GM18520 (cell line): ENCODE data around the gene IL4R.
"Not testable (repeated sequence)": the region's sequence is repeated elsewhere in the genome, so short reads cannot be mapped to it uniquely, and the experiment has no call there.

Source experiments
- ATAC-seq: cut with Tn5 transposase; IDR thresholded peaks from one replicate; pipeline ENCODE4 v1.9.1; 2021; ENCODE audit not compliant: unreplicated experiment

The IL4R gene

GRCh38 chr16:27377666-27378485 lies 64.1 kb downstream of the IL4R start:
- no peak for ATAC-seq

GRCh38 chr16:27378871-27379481 lies 65.2 kb downstream of the IL4R start:
- ATAC-seq: no peak

DNA sequence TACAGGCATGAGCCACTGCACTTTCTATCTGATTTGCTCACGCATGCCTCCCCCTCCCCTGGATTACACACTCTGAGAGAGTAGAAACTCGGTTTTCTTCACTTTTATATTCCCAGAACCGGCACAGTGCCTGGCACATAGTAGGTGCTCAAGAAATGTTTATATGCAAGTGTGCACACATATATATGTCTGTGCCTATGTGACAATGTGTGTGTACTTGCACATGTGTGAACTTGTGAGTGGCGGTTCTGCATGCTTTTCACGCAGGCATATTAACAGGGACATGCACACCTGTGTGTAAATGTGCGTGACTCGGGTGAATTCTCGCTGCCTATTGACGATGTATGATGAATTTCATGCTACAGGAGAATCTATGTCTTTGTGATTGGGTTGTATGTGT lies 66.1 kb downstream of the IL4R start:
- ATAC-seq: no peak

DNA sequence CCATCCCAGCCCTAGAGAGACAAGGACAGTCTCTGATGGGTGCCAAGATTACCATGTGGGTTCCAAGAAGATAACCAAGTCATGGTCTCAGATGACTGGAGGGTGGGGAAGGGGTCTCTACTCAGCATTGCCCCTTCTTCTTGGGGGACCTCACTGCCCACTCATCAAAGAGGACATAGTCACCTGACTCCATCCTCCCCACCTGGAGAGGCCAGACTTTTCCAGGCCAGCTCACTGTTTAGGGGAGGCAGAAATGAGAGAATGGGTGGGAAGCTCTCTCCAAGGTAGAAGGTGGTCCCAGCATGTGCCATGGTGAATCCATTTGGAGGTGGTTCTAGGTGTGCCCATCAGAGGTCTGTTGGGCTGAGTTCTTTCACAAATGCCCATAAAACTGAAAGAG lies 67.5 kb downstream of the IL4R start:
- no peak for ATAC-seq

- no peak for ATAC-seq
These were observed 68.4 kb downstream of the IL4R start for GRCh38 chr16:27381974-27382855.

- ATAC-seq: no peak
These were observed 69.9 kb downstream of the IL4R start for GRCh38 chr16:27383556-27384243.

GRCh38 chr16:27384425-27384824 lies 70.7 kb downstream of the IL4R start:
- no peak for ATAC-seq

GRCh38 chr16:27385398-27385797 lies 71.6 kb downstream of the IL4R start:
- no peak for ATAC-seq

GRCh38 chr16:27386674-27387073 lies 72.9 kb downstream of the IL4R start:
- no peak for ATAC-seq

GRCh38 chr16:27387724-27388123 lies 74.0 kb downstream of the IL4R start:
- peak; percentile 92 for ATAC-seq

DNA sequence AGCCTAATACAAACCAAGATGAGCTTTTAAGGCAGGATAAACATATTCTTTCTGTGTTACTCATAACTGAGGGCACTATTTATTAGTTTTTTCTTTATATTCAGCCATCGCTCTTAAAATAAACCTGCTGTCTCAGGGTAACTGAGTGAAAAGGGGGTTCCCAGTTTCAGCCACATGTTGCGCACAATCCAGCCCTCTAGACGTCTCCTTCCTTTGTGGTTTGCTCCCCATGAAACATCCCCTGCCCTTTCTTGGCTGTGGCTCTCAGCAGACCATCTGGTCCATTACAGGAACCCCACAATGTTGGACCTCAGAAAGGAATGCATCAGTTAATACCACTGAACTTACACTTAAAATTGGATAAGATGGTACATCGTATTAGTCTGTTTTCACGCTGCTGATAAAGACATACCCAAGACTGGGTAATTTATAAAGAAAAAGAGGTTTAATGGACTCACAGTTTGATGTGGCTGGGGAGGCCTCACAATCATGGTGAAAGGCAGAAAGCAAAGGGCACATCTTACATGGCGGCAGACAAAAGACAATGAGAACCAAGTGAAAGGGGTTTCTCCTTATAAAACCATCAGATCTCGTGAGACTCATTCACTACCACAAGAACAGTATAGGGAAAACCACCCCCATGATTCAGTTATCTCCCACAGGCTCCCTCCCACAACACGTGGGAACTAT lies 75.6 kb downstream of the IL4R start:
- ATAC-seq: no peak

GRCh38 chr16:27390151-27390550 lies 76.4 kb downstream of the IL4R start:
- ATAC-seq: no peak

GRCh38 chr16:27392671-27393070 lies 78.9 kb downstream of the IL4R start:
- ATAC-seq: no peak

- ATAC-seq: no peak
These were observed 80.7 kb downstream of the IL4R start for GRCh38 chr16:27394516-27394915.

DNA sequence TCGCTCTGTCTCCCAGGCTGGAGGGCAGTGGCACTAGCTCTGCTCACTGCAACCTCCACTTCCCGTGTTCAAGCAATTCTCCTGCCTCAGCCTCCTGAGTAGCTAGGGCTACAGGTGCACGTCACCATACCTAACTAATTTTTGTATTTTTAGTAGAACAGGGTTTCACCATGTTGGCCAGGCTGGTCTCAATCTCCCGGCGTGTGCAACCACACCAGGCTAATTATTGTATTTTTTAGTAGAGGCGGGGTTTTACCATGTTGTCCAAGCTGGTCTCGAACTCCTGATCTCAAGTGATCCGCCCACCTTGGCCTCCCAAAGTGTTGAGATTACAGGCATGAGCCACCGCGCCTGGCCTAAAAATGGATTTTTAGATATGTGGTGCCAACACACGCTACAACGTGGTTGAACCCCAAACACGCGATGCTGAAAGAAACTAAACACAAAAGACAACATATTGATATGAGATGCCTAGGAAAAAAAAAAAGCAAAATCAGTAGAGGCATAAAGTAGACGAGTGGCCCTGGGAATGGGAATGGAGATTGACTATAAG lies 84.6 kb downstream of the IL4R start:
- not testable (repeated sequence) for ATAC-seq

DNA sequence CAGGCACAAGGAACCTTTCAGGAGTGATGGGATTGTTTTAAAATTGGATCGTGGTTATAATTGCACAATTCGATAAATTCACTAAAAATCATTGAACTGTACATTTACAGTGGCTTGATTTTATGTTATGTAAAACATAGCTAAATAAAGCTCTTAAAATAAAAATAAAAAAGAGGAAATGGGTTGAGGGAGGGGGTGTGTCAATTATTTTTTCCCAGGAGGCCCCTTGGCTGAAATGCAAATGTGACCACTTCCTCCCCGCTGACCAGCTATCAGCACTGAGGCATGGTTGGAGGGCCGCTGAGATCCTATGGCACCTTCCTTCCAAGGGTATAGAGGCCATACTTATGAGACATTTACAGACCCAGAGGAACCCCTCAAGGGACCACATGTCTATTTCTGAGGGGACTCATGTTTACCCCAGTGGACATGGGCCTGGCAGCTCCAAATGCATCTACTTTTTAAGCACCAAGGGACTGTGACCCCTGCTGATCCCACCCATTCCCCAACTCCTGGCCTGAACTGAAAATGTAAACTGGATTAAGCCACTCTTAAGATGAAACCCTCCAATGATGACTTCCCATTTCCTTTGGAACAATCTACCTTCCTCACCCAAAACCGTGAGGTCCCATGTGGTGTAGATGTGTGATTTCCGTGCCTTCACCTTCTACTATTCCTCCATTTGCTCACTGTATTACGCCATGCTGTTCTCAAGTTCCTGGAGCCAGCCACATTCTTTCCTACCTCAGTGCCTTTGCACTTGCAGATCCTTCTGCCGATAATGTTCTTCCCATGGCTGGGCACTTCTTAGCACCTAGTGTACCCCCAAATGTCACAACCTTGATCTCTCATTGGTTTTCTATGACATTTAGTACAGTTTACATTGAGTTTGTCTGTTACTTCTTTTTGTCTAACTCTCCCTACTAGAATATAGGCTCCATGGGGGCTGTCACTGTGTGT lies 85.4 kb downstream of the IL4R start:
- ATAC-seq: no peak

GRCh38 chr16:27399969-27400368 lies 86.2 kb downstream of the IL4R start:
- no peak for ATAC-seq

DNA sequence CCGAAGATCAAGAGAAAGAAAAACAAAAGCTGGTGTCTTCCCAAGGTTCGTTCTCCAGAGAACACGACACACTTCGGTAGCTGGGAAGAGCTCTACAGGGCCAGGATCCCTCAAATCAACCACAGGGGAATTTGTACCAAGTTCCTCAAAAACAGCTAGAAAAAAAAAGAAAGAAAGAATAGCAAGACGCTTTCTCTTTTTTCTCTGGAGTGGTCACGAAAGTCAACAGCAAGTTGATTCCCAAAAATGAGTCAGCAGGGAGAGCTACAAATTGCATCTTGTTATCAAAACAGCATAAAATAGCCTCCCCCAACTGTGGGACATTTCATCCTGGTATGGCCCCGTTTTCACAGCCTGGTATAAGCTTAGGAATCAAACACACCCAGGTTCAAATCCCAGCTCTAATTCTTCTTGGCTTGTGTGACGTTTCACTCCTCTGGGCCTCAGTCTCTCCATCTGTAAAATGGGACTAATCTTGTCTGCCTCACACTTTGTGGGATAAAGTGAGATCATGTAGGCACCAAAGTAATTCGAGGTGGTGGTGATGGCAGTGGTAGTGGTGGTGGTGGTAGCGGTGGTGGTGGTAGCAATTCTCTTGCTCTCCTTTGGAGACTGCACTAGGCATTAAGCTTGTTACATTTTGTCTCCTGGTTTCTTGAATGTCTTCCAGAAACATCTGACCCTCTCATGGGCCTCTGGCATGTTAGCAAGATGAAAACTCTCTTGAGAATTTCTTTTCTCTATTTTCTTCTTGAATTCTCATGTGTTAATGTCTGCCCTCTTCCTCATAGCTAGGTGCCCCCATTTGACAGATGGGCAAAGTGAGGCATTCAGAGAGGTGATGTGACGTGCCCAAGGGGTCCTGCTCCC lies 87.2 kb downstream of the IL4R start:
- no peak for ATAC-seq
